SK-N-SH treated with all-trans-retinoic acid at 6 μM for 48 hours (cell line): ENCODE results near the gene ADGRG1.

ENCODE experiments used
- ATAC-seq: fragments of 200-7000 bp; cut with Tn5 transposase; 3 replicates; pipeline ENCODE4 v1.9.1; 2020; ENCODE audit warnings: mild to moderate bottlenecking, moderate library complexity
- ARNTL ChIP-seq: fragments of 450-650 bp; formaldehyde crosslinking; IDR thresholded peaks from 2 replicates; pipeline ENCODE4 v1.5.0; 2020; ENCODE audit warnings: low read depth, mild to moderate bottlenecking, moderate library complexity, borderline replicate concordance
- BACH2 ChIP-seq: fragments of 250-450 bp; sonication (Bioruptor Pico); IDR thresholded peaks from 2 replicates; pipeline ENCODE4 v1.9.0; 2021; ENCODE audit warnings: mild to moderate bottlenecking, borderline replicate concordance
- CSDC2 ChIP-seq: fragments of 250-450 bp; sonication (Bioruptor Pico); IDR thresholded peaks from 2 replicates; pipeline ENCODE4 v1.5.0; 2020; ENCODE audit warnings: mild to moderate bottlenecking, moderate library complexity
- ESRRG ChIP-seq: fragments of 250-450 bp; sonication (Bioruptor Pico); IDR thresholded peaks from 2 replicates; pipeline ENCODE4 v1.6.1; 2021; ENCODE audit warnings: mild to moderate bottlenecking
- GLIS3 ChIP-seq: fragments of 250-450 bp; sonication (Bioruptor Pico); IDR thresholded peaks from 2 replicates; pipeline ENCODE4 v1.5.0; 2020; ENCODE audit warnings: mild to moderate bottlenecking, moderate library complexity
- ISL1 ChIP-seq: fragments of 250-450 bp; sonication (Bioruptor Pico); IDR thresholded peaks from 2 replicates; pipeline ENCODE4 v2.1.2; 2022; ENCODE audit warnings: mild to moderate bottlenecking, moderate library complexity
- OSR1 ChIP-seq: fragments of 250-450 bp; sonication (Bioruptor Pico); IDR thresholded peaks from 2 replicates; pipeline ENCODE4 v1.8.0; 2022; ENCODE audit warnings: moderate library complexity, mild to moderate bottlenecking, inconsistent platforms
- PPARA ChIP-seq: fragments of 250-450 bp; sonication (Bioruptor Pico); IDR thresholded peaks from 2 replicates; pipeline ENCODE4 v1.5.0; 2020; ENCODE audit warnings: mild to moderate bottlenecking, borderline replicate concordance
- RARB ChIP-seq: fragments of 250-450 bp; sonication (Bioruptor Pico); IDR thresholded peaks from 2 replicates; pipeline ENCODE4 v1.8.0; 2021; ENCODE audit warnings: mild to moderate bottlenecking, moderate library complexity
- SNAI2 ChIP-seq: fragments of 250-450 bp; sonication (Bioruptor Pico); IDR thresholded peaks from 2 replicates; pipeline ENCODE4 v1.5.0; 2020; ENCODE audit warnings: mild to moderate bottlenecking, moderate library complexity
- TCF4 ChIP-seq: fragments of 250-450 bp; sonication (Bioruptor Pico); IDR thresholded peaks from 2 replicates; pipeline ENCODE4 v1.8.0; 2021; ENCODE audit warnings: mild to moderate bottlenecking, moderate library complexity, borderline replicate concordance
- TOX ChIP-seq: fragments of 250-450 bp; sonication (Bioruptor Pico); IDR thresholded peaks from 2 replicates; pipeline ENCODE4 v1.8.0; 2021; ENCODE audit warnings: mild to moderate bottlenecking, moderate library complexity, borderline replicate concordance
- ZC3H10 ChIP-seq: fragments of 250-450 bp; sonication (Bioruptor Pico); IDR thresholded peaks from 2 replicates; pipeline ENCODE4 v1.5.1; 2021; ENCODE audit warnings: mild to moderate bottlenecking, moderate library complexity
- ZFP3 ChIP-seq: fragments of 250-450 bp; sonication (Bioruptor Pico); IDR thresholded peaks from 2 replicates; pipeline ENCODE4 v1.5.0; 2020; ENCODE audit warnings: mild to moderate bottlenecking, moderate library complexity
- ZFP30 ChIP-seq: fragments of 450-650 bp; formaldehyde crosslinking; IDR thresholded peaks from 2 replicates; pipeline ENCODE4 v1.5.0; 2022; ENCODE audit warnings: mild to moderate bottlenecking, moderate library complexity
- ZNF70 ChIP-seq: fragments of 450-650 bp; formaldehyde crosslinking; IDR thresholded peaks from 2 replicates; pipeline ENCODE4 v1.5.0; 2020; ENCODE audit warnings: mild to moderate bottlenecking, moderate library complexity
- ZNF8 ChIP-seq: fragments of 450-650 bp; formaldehyde crosslinking; IDR thresholded peaks from 2 replicates; pipeline ENCODE4 v1.5.0; 2020; ENCODE audit warnings: mild to moderate bottlenecking, moderate library complexity
- TF ChIP-seq, protein P1 (sequence below): fragments of 250-450 bp; sonication (Bioruptor Pico); IDR thresholded peaks from 2 replicates; pipeline ENCODE4 v1.5.1; 2021; ENCODE audit warnings: mild to moderate bottlenecking, moderate library complexity
- TF ChIP-seq, protein P2 (sequence below): fragments of 250-450 bp; sonication (Bioruptor Pico); IDR thresholded peaks from 2 replicates; pipeline ENCODE4 v1.8.0; 2020; ENCODE audit warnings: mild to moderate bottlenecking, moderate library complexity, borderline replicate concordance
- TF ChIP-seq, protein P3 (sequence below): fragments of 250-450 bp; sonication (Bioruptor Pico); IDR thresholded peaks from 2 replicates; pipeline ENCODE4 v1.8.0; 2021; ENCODE audit warnings: low read depth, mild to moderate bottlenecking, moderate library complexity, borderline replicate concordance
- TF ChIP-seq, protein P4 (sequence below): fragments of 250-450 bp; sonication (Bioruptor Pico); IDR thresholded peaks from 2 replicates; pipeline ENCODE4 v1.5.0; 2020; ENCODE audit warnings: mild to moderate bottlenecking, moderate library complexity

The ADGRG1 gene

DNA sequence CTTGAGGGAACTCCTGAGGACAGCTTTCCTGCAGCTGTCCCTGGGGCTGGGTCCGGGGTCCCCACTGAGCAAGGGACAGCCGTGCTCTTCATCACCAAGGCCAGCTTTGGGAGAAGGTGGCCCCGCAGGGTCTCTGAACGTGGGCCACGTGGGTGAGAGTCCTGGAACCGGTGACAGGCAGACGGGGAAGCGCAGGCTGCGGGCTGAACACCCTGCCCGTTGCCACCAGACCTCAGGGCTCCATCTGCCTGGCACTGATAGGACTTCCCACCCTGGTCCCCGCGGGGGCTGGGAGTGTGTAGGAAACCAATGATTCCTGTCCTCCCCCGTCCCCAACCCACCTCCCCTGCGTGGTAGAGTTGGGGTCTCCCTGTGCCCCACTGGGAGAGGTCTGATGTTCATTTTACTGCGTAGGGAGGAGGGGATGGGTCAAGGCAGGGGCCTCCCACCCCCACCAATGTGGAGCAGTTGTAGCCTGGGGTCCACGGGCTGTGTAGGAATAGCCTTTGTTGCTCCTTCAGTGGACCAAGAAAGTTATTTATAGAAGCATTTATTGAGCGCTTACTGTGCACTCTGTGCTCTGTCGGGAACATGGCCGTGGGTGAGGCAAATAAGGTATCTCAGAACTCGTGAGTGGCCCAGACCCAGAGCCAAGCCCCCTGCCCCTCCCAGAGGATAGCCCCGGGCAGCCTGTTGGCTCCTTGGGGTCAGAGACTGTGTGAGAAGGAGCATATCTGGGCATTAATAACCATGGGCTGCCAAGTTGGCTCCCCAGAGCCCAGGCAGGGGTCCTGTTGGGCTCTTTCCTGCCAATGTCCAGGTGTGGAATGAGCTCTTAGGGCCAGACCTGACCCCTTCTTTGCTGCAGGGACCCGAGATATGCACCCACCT is 1.3 kb downstream of the ADGRG1 start:
- TF ChIP-seq ZFP3 (CRISPR knock-in tag) = no peak
- no peak for TF ChIP-seq SNAI2
- TF ChIP-seq ISL1 = no peak
- no peak for TF ChIP-seq GLIS3 (CRISPR knock-in tag)
- TF ChIP-seq TOX (CRISPR knock-in tag) = no peak
- TF ChIP-seq ZNF8 (CRISPR knock-in tag) = no peak
- TF ChIP-seq, protein P1, sequence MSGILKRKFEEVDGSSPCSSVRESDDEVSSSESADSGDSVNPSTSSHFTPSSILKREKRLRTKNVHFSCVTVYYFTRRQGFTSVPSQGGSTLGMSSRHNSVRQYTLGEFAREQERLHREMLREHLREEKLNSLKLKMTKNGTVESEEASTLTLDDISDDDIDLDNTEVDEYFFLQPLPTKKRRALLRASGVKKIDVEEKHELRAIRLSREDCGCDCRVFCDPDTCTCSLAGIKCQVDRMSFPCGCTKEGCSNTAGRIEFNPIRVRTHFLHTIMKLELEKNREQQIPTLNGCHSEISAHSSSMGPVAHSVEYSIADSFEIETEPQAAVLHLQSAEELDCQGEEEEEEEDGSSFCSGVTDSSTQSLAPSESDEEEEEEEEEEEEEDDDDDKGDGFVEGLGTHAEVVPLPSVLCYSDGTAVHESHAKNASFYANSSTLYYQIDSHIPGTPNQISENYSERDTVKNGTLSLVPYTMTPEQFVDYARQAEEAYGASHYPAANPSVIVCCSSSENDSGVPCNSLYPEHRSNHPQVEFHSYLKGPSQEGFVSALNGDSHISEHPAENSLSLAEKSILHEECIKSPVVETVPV (CRISPR knock-in tag) = no peak
- TF ChIP-seq OSR1 (CRISPR knock-in tag) = no peak
- no peak for TF ChIP-seq ZNF70 (CRISPR knock-in tag)
- no peak for TF ChIP-seq CSDC2 (CRISPR knock-in tag)
- no peak for TF ChIP-seq ZC3H10 (CRISPR knock-in tag)
- no peak for ATAC-seq

DNA sequence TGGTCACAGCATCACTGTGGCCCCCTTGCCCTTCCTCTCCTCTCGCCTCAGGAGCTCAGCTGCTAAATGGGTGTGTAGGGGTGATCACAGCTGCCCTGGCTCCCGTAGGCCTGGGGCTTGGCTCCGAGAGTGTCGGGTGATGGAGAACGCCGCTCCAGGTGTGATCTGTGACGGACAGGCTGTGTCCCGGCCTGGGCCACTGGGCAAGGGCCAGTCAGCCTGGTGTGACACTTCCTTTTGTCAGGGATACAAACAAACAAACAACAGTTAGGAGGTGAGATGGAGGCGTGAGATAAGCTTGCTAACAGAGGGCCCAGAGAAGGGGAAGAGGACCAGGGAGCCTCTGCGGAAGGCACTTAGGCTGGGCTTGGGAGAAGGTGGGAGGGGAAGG is 2.0 kb downstream of the ADGRG1 start:
- no peak for ATAC-seq
- TF ChIP-seq, protein P2, sequence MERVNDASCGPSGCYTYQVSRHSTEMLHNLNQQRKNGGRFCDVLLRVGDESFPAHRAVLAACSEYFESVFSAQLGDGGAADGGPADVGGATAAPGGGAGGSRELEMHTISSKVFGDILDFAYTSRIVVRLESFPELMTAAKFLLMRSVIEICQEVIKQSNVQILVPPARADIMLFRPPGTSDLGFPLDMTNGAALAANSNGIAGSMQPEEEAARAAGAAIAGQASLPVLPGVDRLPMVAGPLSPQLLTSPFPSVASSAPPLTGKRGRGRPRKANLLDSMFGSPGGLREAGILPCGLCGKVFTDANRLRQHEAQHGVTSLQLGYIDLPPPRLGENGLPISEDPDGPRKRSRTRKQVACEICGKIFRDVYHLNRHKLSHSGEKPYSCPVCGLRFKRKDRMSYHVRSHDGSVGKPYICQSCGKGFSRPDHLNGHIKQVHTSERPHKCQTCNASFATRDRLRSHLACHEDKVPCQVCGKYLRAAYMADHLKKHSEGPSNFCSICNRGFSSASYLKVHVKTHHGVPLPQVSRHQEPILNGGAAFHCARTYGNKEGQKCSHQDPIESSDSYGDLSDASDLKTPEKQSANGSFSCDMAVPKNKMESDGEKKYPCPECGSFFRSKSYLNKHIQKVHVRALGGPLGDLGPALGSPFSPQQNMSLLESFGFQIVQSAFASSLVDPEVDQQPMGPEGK (CRISPR knock-in tag) = no peak
- TF ChIP-seq TCF4 (CRISPR knock-in tag) = no peak
- no peak for TF ChIP-seq ZNF70 (CRISPR knock-in tag)
- TF ChIP-seq, protein P1 (CRISPR knock-in tag) = no peak
- TF ChIP-seq, protein P3, sequence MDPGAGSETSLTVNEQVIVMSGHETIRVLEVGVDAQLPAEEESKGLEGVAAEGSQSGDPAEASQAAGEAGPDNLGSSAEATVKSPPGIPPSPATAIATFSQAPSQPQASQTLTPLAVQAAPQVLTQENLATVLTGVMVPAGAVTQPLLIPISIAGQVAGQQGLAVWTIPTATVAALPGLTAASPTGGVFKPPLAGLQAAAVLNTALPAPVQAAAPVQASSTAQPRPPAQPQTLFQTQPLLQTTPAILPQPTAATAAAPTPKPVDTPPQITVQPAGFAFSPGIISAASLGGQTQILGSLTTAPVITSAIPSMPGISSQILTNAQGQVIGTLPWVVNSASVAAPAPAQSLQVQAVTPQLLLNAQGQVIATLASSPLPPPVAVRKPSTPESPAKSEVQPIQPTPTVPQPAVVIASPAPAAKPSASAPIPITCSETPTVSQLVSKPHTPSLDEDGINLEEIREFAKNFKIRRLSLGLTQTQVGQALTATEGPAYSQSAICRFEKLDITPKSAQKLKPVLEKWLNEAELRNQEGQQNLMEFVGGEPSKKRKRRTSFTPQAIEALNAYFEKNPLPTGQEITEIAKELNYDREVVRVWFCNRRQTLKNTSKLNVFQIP = no peak
- no peak for TF ChIP-seq ZNF8 (CRISPR knock-in tag)
- TF ChIP-seq OSR1 (CRISPR knock-in tag) = no peak
- no peak for TF ChIP-seq ZC3H10 (CRISPR knock-in tag)
- no peak for TF ChIP-seq ZFP30

DNA sequence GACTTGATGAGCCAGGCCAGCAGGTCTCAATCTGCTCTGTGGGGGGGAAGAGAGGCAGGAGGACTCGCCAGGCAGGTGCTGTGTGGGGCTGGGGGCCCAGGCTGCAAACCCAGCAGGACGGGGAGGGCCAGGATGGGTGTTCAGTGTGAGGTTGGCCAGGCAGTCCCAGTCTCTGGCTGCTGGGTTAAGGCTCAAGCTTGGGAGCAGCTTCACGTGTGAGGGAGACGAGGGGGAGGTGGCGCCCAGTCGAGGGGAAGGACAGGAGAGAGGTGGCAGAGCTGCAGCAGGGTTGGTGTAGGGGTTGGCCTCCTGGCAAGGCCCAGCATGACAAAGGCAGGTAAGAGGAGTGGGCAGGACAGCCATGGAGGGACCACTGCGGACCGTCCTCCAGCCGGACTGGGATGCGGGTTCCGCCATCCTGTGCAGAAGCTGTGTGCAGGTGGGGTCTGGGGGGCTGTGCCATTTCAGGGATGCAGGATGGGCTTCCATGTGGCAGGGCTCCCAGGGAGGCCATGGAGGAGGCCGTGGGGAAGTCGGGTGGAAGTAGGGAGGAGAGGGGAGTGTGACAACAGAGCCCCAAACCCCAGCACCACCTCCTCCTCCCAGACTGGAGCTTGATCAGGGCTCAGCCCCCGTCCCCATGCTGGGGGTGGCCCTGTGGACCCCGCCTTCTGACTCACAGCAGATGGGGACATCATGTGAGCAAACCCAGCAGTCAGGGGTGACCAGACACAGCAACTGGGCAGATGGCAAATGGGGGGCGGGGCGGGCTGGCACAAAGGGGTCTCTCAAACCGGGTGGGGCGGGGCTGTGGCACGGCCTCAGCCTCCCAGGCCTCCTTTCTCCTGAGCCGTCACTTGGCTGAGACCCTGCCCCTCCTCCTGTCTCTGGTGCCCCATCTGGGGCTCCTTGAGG is 2.8 kb downstream of the ADGRG1 start:
- no peak for ATAC-seq
- TF ChIP-seq CSDC2 (CRISPR knock-in tag) (no peak), ZNF70 (CRISPR knock-in tag) (no peak), RARB (CRISPR knock-in tag) (no peak), ZFP3 (CRISPR knock-in tag) (no peak), OSR1 (CRISPR knock-in tag) (no peak), PPARA (no peak), ZFP30 (no peak), GLIS3 (CRISPR knock-in tag) (no peak), BACH2 (CRISPR knock-in tag) (no peak), ISL1 (no peak), TOX (CRISPR knock-in tag) (no peak), TCF4 (CRISPR knock-in tag) (no peak), ESRRG (CRISPR knock-in tag) (no peak), ARNTL (CRISPR knock-in tag) (no peak)
- TF ChIP-seq, protein P2 (CRISPR knock-in tag) = no peak
- TF ChIP-seq, protein P4, sequence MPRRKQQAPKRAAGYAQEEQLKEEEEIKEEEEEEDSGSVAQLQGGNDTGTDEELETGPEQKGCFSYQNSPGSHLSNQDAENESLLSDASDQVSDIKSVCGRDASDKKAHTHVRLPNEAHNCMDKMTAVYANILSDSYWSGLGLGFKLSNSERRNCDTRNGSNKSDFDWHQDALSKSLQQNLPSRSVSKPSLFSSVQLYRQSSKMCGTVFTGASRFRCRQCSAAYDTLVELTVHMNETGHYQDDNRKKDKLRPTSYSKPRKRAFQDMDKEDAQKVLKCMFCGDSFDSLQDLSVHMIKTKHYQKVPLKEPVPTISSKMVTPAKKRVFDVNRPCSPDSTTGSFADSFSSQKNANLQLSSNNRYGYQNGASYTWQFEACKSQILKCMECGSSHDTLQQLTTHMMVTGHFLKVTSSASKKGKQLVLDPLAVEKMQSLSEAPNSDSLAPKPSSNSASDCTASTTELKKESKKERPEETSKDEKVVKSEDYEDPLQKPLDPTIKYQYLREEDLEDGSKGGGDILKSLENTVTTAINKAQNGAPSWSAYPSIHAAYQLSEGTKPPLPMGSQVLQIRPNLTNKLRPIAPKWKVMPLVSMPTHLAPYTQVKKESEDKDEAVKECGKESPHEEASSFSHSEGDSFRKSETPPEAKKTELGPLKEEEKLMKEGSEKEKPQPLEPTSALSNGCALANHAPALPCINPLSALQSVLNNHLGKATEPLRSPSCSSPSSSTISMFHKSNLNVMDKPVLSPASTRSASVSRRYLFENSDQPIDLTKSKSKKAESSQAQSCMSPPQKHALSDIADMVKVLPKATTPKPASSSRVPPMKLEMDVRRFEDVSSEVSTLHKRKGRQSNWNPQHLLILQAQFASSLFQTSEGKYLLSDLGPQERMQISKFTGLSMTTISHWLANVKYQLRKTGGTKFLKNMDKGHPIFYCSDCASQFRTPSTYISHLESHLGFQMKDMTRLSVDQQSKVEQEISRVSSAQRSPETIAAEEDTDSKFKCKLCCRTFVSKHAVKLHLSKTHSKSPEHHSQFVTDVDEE = no peak
- TF ChIP-seq, protein P1 (CRISPR knock-in tag) = no peak
